ENCODE results near the gene APH1B.

GRCh38 chr15:63264688-63265293 lies 12.6 kb upstream of the APH1B start:
- TF ChIP-seq CTCF (IDR thresholded peaks at IDR 0.05 in 8 of 11, conservative IDR thresholded peaks at IDR 0.05 in 3 of 11) (no peak), POLR2AphosphoS5 (IDR thresholded peaks at IDR 0.05) (no peak), POLR2A (IDR thresholded peaks at IDR 0.05) (no peak)
